Peyer's patch (tissue), 4 donors: ENCODE measurements around the gene DLGAP5. TPM values are rescaled to one million over a fixed set of nuclear protein-coding genes. Genes with fewer than 3 reads are reported as not detected.

Experiments used
- DNase-seq, 3 donors: peaks; one replicate each; pipeline ENCODE4 v3.0.0-alpha.2; 2017 to 2019
- H3K27ac ChIP-seq, 4 donors: fragments of 200-600 bp; sonication (generic); one replicate each; pipeline ENCODE4 v1.5.1; 2016 to 2019
- H3K27me3 ChIP-seq, 2 donors: fragments of 200-600 bp; sonication (generic); one replicate each; pipeline ENCODE4 v1.5.1; 2019
- H3K36me3 ChIP-seq, 3 donors: fragments of 200-600 bp; sonication (generic); one replicate each; pipeline ENCODE4 v1.5.1; 2016 to 2019
- H3K4me1 ChIP-seq, 4 donors: fragments of 200-600 bp; sonication (generic); one replicate each; pipeline ENCODE4 v1.5.1; 2016 to 2019
- H3K4me3 ChIP-seq, 4 donors: fragments of 200-600 bp; sonication (generic); 1 replicate in 3 of 4; 2 replicates in 1 of 4; pipeline ENCODE4 v1.5.1; 2016 to 2019; ENCODE audit warnings: mild to moderate bottlenecking in 1 of 4
- H3K9me3 ChIP-seq, 4 donors: fragments of 200-600 bp; sonication (generic); one replicate each; pipeline ENCODE4 v1.5.1; 2016 to 2019; ENCODE audit warnings: mild to moderate bottlenecking in 1 of 4
- POLR2A ChIP-seq, 2 donors: fragments of 450-650 bp; IDR thresholded peaks; one replicate each; pipeline ENCODE4 v1.5.1; 2017; ENCODE audit warnings: antibody characterized with exemption in 2 of 2, mild to moderate bottlenecking in 2 of 2, moderate library complexity in 2 of 2
- total RNA-seq, 4 donors: library from RNA; depleted of rRNA; stranded (reverse); fragments of >200 nt; gene quantifications; one replicate each; pipeline ENCODE4 v1.1.0, GENCODE V29; 2016
- TF ChIP-seq, protein P1 (sequence below), 6 experiments: fragments of 450-650 bp in 4 of 6; fragments of 200-600 bp in 2 of 6; sonication (generic) in 1 of 6; IDR thresholded peaks; one replicate each; pipeline ENCODE4 v1.5.1; 2017 to 2019; ENCODE audit warnings: antibody characterized with exemption in 6 of 6, mild to moderate bottlenecking in 3 of 6, moderate library complexity in 1 of 6

Gene DLGAP5
- total RNA-seq, 4 donors from 2014 or later = 2.1 to 9.9 (median 4.4) TPM

DNA sequence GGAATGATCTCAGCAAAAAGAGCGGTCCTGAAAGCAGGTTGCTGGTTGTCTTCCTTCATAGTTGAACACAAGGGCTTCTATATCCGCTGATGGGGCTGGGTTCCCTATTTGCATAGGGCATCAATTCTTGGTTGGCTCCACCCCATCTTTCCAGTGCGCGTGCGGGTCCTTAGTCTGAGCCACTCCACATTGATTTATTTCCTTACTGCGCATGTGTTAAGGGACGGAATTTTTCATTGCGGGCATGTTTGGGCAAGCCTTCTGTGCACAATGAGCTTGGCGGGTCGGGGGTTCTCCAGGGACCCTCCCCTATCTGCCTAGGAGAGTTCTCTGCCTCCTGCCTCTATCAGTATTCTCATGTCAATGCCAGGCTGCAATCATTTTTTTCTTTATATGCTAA, 21.2 kb upstream of the DLGAP5 start:
- Histone ChIP-seq H3K27ac (no peak overlapping the region), H3K4me3 (no peak overlapping the region), H3K36me3 (no peaks in the 10 kb centered on the region), H3K27me3 (no peaks in the 10 kb centered on the region), H3K9me3 (no peaks in the 10 kb centered on the region), H3K4me1 (no peaks in the 10 kb centered on the region)
- no peak for TF ChIP-seq POLR2A (IDR thresholded peaks at IDR 0.05)
- TF ChIP-seq, protein P1, sequence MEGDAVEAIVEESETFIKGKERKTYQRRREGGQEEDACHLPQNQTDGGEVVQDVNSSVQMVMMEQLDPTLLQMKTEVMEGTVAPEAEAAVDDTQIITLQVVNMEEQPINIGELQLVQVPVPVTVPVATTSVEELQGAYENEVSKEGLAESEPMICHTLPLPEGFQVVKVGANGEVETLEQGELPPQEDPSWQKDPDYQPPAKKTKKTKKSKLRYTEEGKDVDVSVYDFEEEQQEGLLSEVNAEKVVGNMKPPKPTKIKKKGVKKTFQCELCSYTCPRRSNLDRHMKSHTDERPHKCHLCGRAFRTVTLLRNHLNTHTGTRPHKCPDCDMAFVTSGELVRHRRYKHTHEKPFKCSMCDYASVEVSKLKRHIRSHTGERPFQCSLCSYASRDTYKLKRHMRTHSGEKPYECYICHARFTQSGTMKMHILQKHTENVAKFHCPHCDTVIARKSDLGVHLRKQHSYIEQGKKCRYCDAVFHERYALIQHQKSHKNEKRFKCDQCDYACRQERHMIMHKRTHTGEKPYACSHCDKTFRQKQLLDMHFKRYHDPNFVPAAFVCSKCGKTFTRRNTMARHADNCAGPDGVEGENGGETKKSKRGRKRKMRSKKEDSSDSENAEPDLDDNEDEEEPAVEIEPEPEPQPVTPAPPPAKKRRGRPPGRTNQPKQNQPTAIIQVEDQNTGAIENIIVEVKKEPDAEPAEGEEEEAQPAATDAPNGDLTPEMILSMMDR (IDR thresholded peaks at IDR 0.05) = no peak
- DNase-seq = no peak

DNA sequence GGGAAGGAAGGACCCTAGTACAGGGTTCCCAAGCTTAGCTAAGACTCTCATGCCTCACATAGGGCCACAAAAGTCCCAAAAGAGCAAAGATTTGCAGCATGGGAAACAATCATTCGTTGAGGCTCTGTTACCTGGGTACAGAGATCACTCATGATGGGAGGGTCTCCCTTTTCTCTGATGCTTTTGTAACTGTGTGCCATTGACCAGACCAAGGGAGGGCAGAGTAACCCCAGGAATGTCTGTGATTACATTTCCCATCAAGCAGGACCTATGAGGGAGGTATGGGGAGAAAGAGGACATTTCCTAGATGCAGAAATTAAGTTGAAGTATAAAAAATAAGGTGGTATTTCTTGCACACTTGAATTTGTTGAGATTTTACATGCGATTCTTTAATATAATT, 16.4 kb upstream of the DLGAP5 start:
- DNase-seq = no peak
- H3K36me3 ChIP-seq = no peaks in the 10 kb centered on the region
- H3K4me1 ChIP-seq = no peaks in the 10 kb centered on the region
- no peak overlapping the region for H3K27ac ChIP-seq
- no peaks in the 10 kb centered on the region for H3K27me3 ChIP-seq
- no peak for TF ChIP-seq POLR2A (IDR thresholded peaks at IDR 0.05)
- no peaks in the 10 kb centered on the region for H3K9me3 ChIP-seq
- no peak overlapping the region for H3K4me3 ChIP-seq

DNA sequence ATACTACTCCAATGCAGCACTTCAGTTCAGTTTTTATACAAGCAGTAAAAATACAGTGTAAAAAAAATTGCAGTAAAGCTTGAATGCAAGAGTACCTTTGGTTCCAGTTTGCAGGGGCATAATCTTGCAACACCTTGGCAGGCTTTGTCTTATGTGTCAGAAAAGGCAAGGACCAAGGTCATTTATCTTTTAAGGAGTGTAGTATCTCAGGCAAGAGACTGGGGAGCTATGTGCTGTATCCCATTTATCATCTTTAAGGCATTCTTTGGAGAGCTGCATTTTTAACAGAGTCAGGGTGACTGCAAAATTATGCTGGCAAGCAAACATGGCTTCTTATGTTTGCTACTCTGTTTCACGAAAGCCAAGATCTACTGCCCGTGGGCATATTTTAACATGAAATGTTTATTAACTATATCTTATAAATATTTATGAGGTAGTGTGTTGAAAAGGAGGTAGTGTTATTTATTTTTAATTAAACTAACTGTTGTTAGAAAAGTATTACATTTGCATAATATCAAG, 14.8 kb upstream of the DLGAP5 start:
- no peak overlapping the region for H3K4me3 ChIP-seq
- no peak for DNase-seq

DNA sequence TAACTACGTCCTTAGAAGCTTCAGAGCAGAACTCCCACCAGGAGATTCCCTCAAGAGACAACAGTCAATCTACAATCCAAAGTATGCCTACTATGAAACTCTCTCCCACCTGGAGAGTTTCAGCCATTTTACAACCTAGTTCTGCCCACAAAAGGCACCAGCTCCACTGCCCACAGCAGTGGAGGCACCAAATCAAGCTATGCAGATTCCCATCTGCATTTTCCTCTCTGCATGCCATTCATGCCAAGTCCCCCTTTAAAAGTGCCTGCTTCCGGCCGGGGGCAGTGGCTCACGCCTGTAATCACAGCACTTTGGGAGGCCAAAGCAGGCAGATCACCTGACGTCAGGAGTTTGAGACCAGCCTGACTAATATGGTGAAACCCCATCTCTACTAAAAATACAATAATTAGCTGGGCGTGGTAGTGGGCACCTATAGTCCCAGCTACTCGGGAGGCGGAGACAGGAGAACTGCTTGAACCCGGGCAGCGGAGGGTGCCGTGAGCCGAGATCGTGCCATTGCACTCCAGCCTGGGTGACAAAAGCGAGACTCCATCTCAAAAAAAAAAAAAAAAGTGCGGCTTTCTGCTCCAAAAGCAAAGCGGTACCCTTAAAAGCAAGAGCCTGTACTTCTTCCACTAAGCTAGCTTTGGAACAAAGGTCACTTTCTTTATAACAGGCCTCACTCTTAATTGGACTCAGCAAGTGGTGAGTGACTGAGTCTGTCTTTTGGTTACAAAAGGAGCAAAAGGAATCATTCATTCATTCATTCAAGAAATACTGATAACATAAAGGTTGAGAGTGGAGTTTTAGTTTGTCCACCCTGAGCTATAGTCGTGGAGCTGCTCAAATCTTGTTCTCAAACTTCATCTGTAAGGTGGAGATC, 10.1 kb upstream of the DLGAP5 start:
- H3K27ac ChIP-seq = no peak overlapping the region
- H3K9me3 ChIP-seq = no peaks in the 10 kb centered on the region
- peaks cover 0 to 5% (median 0%) of the 10 kb centered on the region in 4 donors for H3K4me1 ChIP-seq
- DNase-seq = no peak
- no peaks in the 10 kb centered on the region for H3K27me3 ChIP-seq
- no peaks in the 10 kb centered on the region for H3K36me3 ChIP-seq
- peak overlapping the region in 1 of 4 donors; percentile 17 for H3K4me3 ChIP-seq
- TF ChIP-seq, protein P1 (IDR thresholded peaks at IDR 0.05) = no peak
- no peak for TF ChIP-seq POLR2A (IDR thresholded peaks at IDR 0.05)

More for the DNA sequence above, 14.8 kb upstream of the DLGAP5 start:
- H3K27me3 ChIP-seq = no peaks in the 10 kb centered on the region
- no peak overlapping the region for H3K27ac ChIP-seq
- no peaks in the 10 kb centered on the region for H3K9me3 ChIP-seq
- H3K36me3 ChIP-seq = no peaks in the 10 kb centered on the region
- H3K4me1 ChIP-seq = peaks cover 0 to 2% (median 0%) of the 10 kb centered on the region in 4 donors
- TF ChIP-seq, protein P1 (IDR thresholded peaks at IDR 0.05) = no peak
- no peak for TF ChIP-seq POLR2A (IDR thresholded peaks at IDR 0.05)

DNA sequence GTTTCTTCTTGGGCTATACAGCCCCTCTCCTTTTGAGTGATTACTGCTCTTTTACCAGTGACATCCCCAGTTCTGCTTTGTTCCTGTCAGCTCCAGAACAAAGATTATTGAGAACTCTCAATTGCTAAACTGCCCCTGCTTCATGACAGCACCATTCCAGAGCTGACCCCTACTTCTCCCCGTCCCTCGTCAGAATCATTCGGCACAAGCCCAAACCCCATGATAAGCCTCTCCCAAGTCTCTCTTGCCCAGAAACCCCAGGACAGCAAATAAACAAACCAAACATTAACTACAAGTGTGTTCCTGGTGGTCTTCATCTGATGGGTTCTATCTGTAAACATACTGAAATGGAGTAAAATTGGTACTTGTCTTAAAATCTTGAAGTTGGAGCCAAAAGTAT, 9.3 kb upstream of the DLGAP5 start:
- Histone ChIP-seq H3K4me1 (peaks cover 0 to 5% (median 0%) of the 10 kb centered on the region in 4 donors), H3K27me3 (no peaks in the 10 kb centered on the region), H3K36me3 (no peaks in the 10 kb centered on the region), H3K9me3 (no peaks in the 10 kb centered on the region), H3K27ac (no peak overlapping the region), H3K4me3 (no peak overlapping the region)
- TF ChIP-seq, protein P1 (IDR thresholded peaks at IDR 0.05) = no peak
- no peak for TF ChIP-seq POLR2A (IDR thresholded peaks at IDR 0.05)
- DNase-seq = no peak

DNA sequence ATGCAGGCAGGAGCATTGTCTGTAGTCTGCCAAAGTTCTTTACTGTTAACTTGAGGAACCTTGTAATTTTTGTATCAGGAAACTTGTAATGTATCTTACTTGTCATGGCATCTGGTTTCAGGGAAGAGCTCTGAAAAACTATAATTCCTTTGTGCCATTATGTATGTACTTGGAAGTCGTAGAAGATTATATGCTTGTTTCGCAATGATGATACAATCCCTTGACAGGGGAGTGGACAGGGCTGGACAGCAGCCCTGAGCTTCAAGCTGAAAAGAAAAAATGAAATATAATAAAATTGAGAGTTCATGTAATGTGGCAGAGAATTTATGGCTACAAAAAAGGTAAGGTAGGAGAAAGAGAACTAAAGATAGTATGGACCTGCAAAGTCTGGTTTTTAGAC, 7.4 kb upstream of the DLGAP5 start:
- no peak overlapping the region for H3K27ac ChIP-seq
- DNase-seq = no peak
- H3K9me3 ChIP-seq = no peaks in the 10 kb centered on the region
- H3K36me3 ChIP-seq = no peaks in the 10 kb centered on the region
- H3K4me1 ChIP-seq = peaks cover 0 to 5% (median 0%) of the 10 kb centered on the region in 4 donors
- H3K4me3 ChIP-seq = no peak overlapping the region
- H3K27me3 ChIP-seq = no peaks in the 10 kb centered on the region
- TF ChIP-seq, protein P1 (IDR thresholded peaks at IDR 0.05) = no peak
- no peak for TF ChIP-seq POLR2A (IDR thresholded peaks at IDR 0.05)
